ENCODE data around the gene ARMH1.

GRCh38 chr1:44676484-44677200, 2.1 kb downstream of the ARMH1 start:
- no peak for TF ChIP-seq CTCF (IDR thresholded peaks at IDR 0.05; ENCODE audit: low read depth, low read length)
- no peak for TF ChIP-seq EZH2phosphoT487 (IDR thresholded peaks at IDR 0.05; ENCODE audit: low read depth)
